ENCODE measurements around the gene ZNF783.

The ZNF783 gene

GRCh38 chr7:149237502-149237901, 24.5 kb upstream of the ZNF783 start:
- Histone ChIP-seq H3K4me2 (ENCODE audit: low read length) (no peak overlapping the region), H3K9me3 (ENCODE audit: control insufficient read depth, insufficient read depth, low read length) (peaks cover 5% of the 10 kb centered on the region; the same call in 1 of the 2 replicates), H3K27ac (ENCODE audit: low read depth, low read length) (no peak overlapping the region), H3K4me3 (ENCODE audit: low read length) (no peak overlapping the region), H3K4me1 (ENCODE audit: control insufficient read depth, low read length) (peaks cover 24% of the 10 kb centered on the region), H3K36me3 (ENCODE audit: control insufficient read depth, low read length) (peaks cover 11% of the 10 kb centered on the region), H3F3A (ENCODE audit: control insufficient read depth, insufficient read depth) (peaks cover 4% of the 10 kb centered on the region; the same call in 1 of the 2 replicates), H3K79me2 (ENCODE audit: control insufficient read depth, low read length) (peaks cover 31% of the 10 kb centered on the region), H3K9me2 (replicated peaks; ENCODE audit: control insufficient read depth, low read length) (no peaks in the 10 kb centered on the region; the same call in 1 of the 2 replicates), H3K27me3 (ENCODE audit: control insufficient read depth, low read length) (peaks cover 25% of the 10 kb centered on the region), H4K20me1 (ENCODE audit: control insufficient read depth, insufficient read depth, low read depth, low read length) (no peaks in the 10 kb centered on the region)
- TF ChIP-seq EZH2phosphoT487 (IDR thresholded peaks at IDR 0.05; ENCODE audit: borderline replicate concordance, low read length) (no peak), CTCF (IDR thresholded peaks at IDR 0.05; ENCODE audit: low read depth, low read length, poor library complexity, severe bottlenecking) (no peak)

- Histone ChIP-seq H3K27ac (ENCODE audit: low read depth, low read length) (no peak overlapping the region), H3K4me2 (ENCODE audit: low read length) (peak overlapping the region; percentile 91), H3K27me3 (ENCODE audit: control insufficient read depth, low read length) (peaks cover 22% of the 10 kb centered on the region), H3K36me3 (ENCODE audit: control insufficient read depth, low read length) (peaks cover 16% of the 10 kb centered on the region), H3K79me2 (ENCODE audit: control insufficient read depth, low read length) (peaks cover 36% of the 10 kb centered on the region), H3K4me1 (ENCODE audit: control insufficient read depth, low read length) (peaks cover 24% of the 10 kb centered on the region), H3K9me2 (replicated peaks; ENCODE audit: control insufficient read depth, low read length) (no peaks in the 10 kb centered on the region; the same call in 1 of the 2 replicates), H4K20me1 (ENCODE audit: control insufficient read depth, insufficient read depth, low read depth, low read length) (no peaks in the 10 kb centered on the region), H3F3A (ENCODE audit: control insufficient read depth, insufficient read depth) (peaks cover 4% of the 10 kb centered on the region; the same call in 1 of the 2 replicates), H3K9me3 (ENCODE audit: control insufficient read depth, insufficient read depth, low read length) (peaks cover 10% of the 10 kb centered on the region; the same call in 1 of the 2 replicates), H3K4me3 (ENCODE audit: low read length) (peak overlapping the region; percentile 86)
- no peak for TF ChIP-seq EZH2phosphoT487 (IDR thresholded peaks at IDR 0.05; ENCODE audit: borderline replicate concordance, low read length)
- TF ChIP-seq CTCF (IDR thresholded peaks at IDR 0.05; ENCODE audit: low read depth, low read length, poor library complexity, severe bottlenecking): no peak
Observed at GRCh38 chr7:149238051-149238450, 23.9 kb upstream of the ZNF783 start.

DNA sequence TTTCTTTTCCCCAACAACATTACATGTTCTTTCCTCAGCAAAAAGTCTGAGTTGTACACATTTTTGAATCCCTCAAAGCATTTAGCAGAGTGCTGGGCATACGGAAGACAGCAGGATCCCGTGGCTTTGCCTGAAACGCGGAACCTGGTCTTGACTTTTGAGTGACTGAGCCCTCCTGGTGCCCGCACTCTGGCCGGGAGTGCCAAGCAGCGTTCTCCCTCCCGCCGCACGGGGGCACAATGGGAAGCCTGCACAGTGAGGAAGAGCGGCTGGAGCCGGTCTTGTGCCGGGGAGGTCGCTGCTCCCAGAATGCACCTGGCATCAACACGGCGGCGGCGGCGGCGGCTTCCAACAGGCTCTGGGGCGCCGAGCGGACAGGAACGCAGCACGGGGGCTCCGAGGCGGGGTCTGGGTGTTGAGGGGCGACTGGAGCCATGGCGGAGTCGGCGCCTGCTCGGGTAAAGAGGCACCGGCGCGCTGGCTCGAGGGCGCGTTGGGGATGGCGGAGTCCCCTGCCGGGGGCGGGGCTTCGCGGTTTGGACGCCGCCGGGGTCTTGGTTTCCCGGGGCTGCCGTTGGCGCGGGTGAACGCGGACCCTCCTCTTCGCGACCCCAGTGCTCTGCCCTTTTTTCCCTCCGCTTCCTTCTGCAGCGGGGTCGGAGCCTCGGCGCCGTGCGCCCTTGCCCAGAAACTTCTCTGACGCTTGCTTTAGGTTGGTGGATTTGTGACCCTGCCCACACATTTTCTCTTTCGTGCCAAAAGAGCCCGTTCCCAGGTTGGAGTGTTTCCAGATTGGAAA, 22.5 kb upstream of the ZNF783 start, which contains the start of gene ZNF212:
ZNF212 (plus strand) TSS at position 307 of the 799 bp plus-strand sequence; CDS start at position 435, 128 bp downstream.
- Histone ChIP-seq H3K9me2 (replicated peaks; ENCODE audit: control insufficient read depth, low read length) (no peaks in the 10 kb centered on the region; the same call in 1 of the 2 replicates), H3K4me1 (ENCODE audit: control insufficient read depth, low read length) (peaks cover 24% of the 10 kb centered on the region), H3K36me3 (ENCODE audit: control insufficient read depth, low read length) (peaks cover 16% of the 10 kb centered on the region), H3K27me3 (ENCODE audit: control insufficient read depth, low read length) (peaks cover 19% of the 10 kb centered on the region), H3F3A (ENCODE audit: control insufficient read depth, insufficient read depth) (peaks cover 4% of the 10 kb centered on the region; the same call in 1 of the 2 replicates), H3K9me3 (ENCODE audit: control insufficient read depth, insufficient read depth, low read length) (peaks cover 11% of the 10 kb centered on the region; the same call in 1 of the 2 replicates), H3K27ac (ENCODE audit: low read depth, low read length) (no peak within 1 kb of the TSS), H3K4me3 (ENCODE audit: low read length) (peak within 1 kb of the TSS; percentile 86), H4K20me1 (ENCODE audit: control insufficient read depth, insufficient read depth, low read depth, low read length) (no peaks in the 10 kb centered on the region), H3K79me2 (ENCODE audit: control insufficient read depth, low read length) (peaks cover 42% of the 10 kb centered on the region), H3K4me2 (ENCODE audit: low read length) (peak within 1 kb of the TSS; percentile 91)
- TF ChIP-seq EZH2phosphoT487 (IDR thresholded peaks at IDR 0.05; ENCODE audit: borderline replicate concordance, low read length) (no peak), CTCF (IDR thresholded peaks at IDR 0.05; ENCODE audit: low read depth, low read length, poor library complexity, severe bottlenecking) (peak; percentile 98)
